ENCODE results near the gene ABCC10. TPM values are rescaled to one million over a fixed set of nuclear protein-coding genes. Genes with fewer than 3 reads are reported as not detected.
"Not testable (repeated sequence)": the region's sequence is repeated elsewhere in the genome, so short reads cannot be mapped to it uniquely, and the experiment has no call there.

ABCC10 gene
- total RNA-seq, 4 donors from 2014 or later = 16.1 to 39.1 (median 27.4) TPM

DNA sequence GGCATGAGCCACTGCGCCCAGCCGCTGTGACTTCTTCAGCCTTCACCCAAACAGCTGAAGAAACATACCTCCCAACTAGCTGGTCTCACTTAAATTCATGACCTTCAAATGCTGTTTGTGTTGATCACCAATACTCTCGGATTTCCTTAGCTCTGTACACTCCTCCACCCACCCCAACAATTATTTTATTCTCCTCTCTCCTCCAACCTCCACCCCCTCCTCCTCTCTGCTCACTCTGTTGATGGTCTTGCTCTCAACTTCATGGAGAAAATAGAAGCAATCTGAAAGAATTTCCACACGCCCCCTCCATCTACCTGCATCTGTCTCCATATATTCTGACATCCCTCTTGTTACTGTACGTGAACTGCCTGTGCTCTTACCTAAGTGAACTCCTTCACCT is 34.6 kb downstream of the ABCC10 start:
- peaks cover 27% of the 10 kb centered on the region for H3K27me3 ChIP-seq

DNA sequence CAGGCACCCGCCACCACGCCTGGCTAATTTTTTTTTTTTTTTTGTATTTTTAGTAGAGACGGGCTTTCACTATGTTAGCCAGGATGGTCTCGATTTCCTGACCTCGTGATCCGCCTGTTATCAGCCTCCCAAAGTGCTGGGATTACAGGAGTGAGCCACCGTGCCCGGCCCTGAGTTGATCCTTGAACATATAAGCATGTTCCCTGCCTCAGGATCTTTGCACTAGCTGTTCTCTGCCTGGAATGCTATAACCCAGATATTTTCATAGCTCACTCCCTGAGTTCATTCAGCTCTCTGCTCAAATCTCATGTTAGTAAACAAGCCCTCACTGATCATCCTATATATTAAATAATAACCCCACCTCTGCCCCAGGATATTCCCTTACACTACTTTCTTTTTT is 37.0 kb downstream of the ABCC10 start:
- H3K36me3 ChIP-seq = no peaks in the 10 kb centered on the region
- no peak overlapping the region for H3K4me3 ChIP-seq
- no peaks in the 10 kb centered on the region for H3K9me3 ChIP-seq
- no peak for DNase-seq (ENCODE audit: low spot score in 2 of 2)
- no peak overlapping the region for H3K27ac ChIP-seq
- H3K27me3 ChIP-seq = peaks cover 21% of the 10 kb centered on the region
- TF ChIP-seq, protein P1, sequence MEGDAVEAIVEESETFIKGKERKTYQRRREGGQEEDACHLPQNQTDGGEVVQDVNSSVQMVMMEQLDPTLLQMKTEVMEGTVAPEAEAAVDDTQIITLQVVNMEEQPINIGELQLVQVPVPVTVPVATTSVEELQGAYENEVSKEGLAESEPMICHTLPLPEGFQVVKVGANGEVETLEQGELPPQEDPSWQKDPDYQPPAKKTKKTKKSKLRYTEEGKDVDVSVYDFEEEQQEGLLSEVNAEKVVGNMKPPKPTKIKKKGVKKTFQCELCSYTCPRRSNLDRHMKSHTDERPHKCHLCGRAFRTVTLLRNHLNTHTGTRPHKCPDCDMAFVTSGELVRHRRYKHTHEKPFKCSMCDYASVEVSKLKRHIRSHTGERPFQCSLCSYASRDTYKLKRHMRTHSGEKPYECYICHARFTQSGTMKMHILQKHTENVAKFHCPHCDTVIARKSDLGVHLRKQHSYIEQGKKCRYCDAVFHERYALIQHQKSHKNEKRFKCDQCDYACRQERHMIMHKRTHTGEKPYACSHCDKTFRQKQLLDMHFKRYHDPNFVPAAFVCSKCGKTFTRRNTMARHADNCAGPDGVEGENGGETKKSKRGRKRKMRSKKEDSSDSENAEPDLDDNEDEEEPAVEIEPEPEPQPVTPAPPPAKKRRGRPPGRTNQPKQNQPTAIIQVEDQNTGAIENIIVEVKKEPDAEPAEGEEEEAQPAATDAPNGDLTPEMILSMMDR (IDR thresholded peaks at IDR 0.05) = no peak
- no peak for TF ChIP-seq POLR2A (IDR thresholded peaks at IDR 0.05)
- H3K4me1 ChIP-seq = peaks cover 2% of the 10 kb centered on the region
- WGBS = 92% methylated on average over 8 of the region's 8 CpGs

More for the DNA sequence above, 34.6 kb downstream of the ABCC10 start:
- Histone ChIP-seq H3K9me3 (no peaks in the 10 kb centered on the region), H3K27ac (no peak overlapping the region), H3K4me1 (no peaks in the 10 kb centered on the region), H3K36me3 (no peaks in the 10 kb centered on the region), H3K4me3 (no peak overlapping the region)
- 75% methylated on average over 5 of the region's 5 CpGs for WGBS
- TF ChIP-seq POLR2AphosphoS5 (IDR thresholded peaks at IDR 0.05) = no peak
- no peak for TF ChIP-seq EP300 (IDR thresholded peaks at IDR 0.05)
- TF ChIP-seq POLR2A (IDR thresholded peaks at IDR 0.05) = no peak
- TF ChIP-seq, protein P1 (IDR thresholded peaks at IDR 0.05) = no peak
- no peak for DNase-seq (ENCODE audit: low spot score in 2 of 2)

DNA sequence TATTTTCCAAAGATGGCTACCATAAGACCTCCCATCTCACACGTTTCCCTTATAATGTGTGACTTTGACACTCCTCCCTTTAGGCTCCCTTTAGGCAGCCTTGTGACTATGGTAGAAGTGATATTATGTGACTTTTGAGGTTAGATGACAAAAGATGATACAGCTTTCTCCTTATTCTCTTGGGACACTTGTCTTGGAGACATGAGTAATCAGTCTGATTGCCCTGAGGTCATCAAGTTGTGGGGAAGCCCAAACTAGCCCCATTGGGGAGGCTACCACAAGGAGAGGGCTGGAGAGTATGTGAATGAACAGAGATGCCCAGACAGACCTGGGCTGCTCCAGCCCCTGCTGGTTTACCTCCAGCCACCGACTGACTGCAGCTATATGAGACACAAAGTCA is 38.6 kb downstream of the ABCC10 start:
- H3K27ac ChIP-seq = no peak overlapping the region
- no peak for TF ChIP-seq POLR2A (IDR thresholded peaks at IDR 0.05)
- TF ChIP-seq, protein P1 (IDR thresholded peaks at IDR 0.05) = no peak
- no peak for TF ChIP-seq POLR2AphosphoS5 (IDR thresholded peaks at IDR 0.05)
- no peak for TF ChIP-seq EP300 (IDR thresholded peaks at IDR 0.05)
- no peaks in the 10 kb centered on the region for H3K36me3 ChIP-seq
- DNase-seq (ENCODE audit: low spot score in 2 of 2) = no peak
- H3K4me1 ChIP-seq = peaks cover 6% of the 10 kb centered on the region
- no peak overlapping the region for H3K4me3 ChIP-seq
- H3K9me3 ChIP-seq = no peaks in the 10 kb centered on the region
- peaks cover 28% of the 10 kb centered on the region for H3K27me3 ChIP-seq
- 77% methylated on average over 2 of the region's 2 CpGs for WGBS

DNA sequence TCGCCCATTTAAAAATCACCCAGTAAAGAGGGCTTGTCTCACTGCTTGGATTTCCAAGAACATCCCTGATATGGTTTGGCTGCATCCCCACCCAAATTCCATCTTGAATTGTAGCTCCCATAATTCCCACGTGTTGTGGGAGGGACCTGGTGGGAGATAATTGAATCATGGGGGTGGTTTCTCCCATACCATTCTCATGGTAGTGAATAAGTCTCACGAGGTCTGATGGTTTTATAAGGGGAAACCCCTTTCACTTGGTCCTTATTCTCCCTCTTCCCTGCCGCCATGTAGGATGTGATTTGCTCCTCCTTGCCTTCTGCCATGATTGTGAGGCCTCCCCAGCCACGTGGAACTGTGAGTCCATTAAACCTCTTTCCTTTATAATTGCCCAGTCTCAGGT is 39.9 kb downstream of the ABCC10 start:
- not testable (repeated sequence) for H3K27ac ChIP-seq; H3K4me1 ChIP-seq; H3K9me3 ChIP-seq; H3K36me3 ChIP-seq; H3K4me3 ChIP-seq; DNase-seq (ENCODE audit: low spot score in 2 of 2)
- peaks cover 28% of the 10 kb centered on the region for H3K27me3 ChIP-seq
- 62% methylated on average over 5 of the region's 5 CpGs for WGBS

DNA sequence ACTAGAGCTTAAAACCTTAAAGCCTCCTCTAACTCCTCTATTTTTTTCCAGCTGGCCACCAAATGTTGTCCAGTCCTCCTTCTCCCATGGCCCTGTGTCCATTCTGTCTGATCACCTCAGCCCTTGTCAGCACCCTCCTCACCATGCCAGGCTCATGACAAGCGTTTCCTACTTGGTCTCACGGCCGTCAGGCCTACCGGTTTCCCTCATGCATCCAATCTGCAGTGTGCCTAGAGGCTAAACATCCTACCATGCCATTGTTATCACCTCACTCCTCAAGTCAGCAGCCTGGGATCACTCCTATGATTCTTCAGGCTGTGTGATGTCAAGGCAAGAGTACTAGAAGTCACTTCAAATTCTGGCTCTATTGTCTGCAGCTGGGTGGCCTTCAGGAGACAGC is 40.4 kb downstream of the ABCC10 start:
- Histone ChIP-seq H3K4me3 (no peak overlapping the region), H3K4me1 (peaks cover 6% of the 10 kb centered on the region), H3K9me3 (no peaks in the 10 kb centered on the region), H3K36me3 (no peaks in the 10 kb centered on the region), H3K27me3 (peaks cover 25% of the 10 kb centered on the region), H3K27ac (no peak overlapping the region)
- 82% methylated on average over 4 of the region's 4 CpGs for WGBS
- no peak for DNase-seq (ENCODE audit: low spot score in 2 of 2)
- no peak for TF ChIP-seq POLR2AphosphoS5 (IDR thresholded peaks at IDR 0.05)

DNA sequence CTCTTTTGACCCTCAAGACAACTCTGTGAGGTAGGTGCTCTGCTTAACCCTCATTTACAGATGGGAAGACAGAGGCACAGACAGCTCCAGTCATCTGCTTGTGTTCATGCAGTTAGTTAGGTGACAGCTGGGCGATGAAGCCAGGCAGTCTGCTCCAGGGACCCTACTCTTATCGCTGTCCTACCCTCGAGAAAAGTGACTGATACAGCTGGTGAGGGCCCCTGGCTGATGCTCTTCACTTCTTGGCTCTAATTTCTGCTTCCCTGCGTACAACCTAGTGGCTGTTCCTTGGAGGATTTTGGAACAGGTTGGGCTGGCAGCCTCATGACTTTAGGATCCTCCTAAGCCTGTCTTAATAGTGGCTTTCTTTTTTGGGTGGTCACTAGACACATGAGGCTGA is 40.9 kb downstream of the ABCC10 start:
- no peak for DNase-seq (ENCODE audit: low spot score in 2 of 2)
- no peak overlapping the region for H3K4me3 ChIP-seq
- TF ChIP-seq, protein P1 (IDR thresholded peaks at IDR 0.05) = no peak
- TF ChIP-seq POLR2A (IDR thresholded peaks at IDR 0.05) (no peak), POLR2AphosphoS5 (IDR thresholded peaks at IDR 0.05) (no peak)
- H3K4me1 ChIP-seq = peaks cover 6% of the 10 kb centered on the region
- peaks cover 23% of the 10 kb centered on the region for H3K27me3 ChIP-seq
- H3K27ac ChIP-seq = no peak overlapping the region
- H3K36me3 ChIP-seq = no peaks in the 10 kb centered on the region
- 80% methylated on average over 4 of the region's 4 CpGs for WGBS
- no peaks in the 10 kb centered on the region for H3K9me3 ChIP-seq

Data from suprapubic skin (tissue), 4 donors.